GM23338 (cell line): Measurements from ENCODE around the gene TAGLN3. TPM values are rescaled to one million over a fixed set of nuclear protein-coding genes. Genes with fewer than 3 reads are reported as not detected.

Source experiments
- ATAC-seq: fragments of 200-7000 bp; cut with Tn5 transposase; 3 replicates; pipeline ENCODE4 v1.9.1; 2020
- DNase-seq: peaks from one replicate; pipeline ENCODE4 v3.0.0-alpha.2; 2015; ENCODE audit warnings: low spot score
- H2AFZ ChIP-seq: fragments of 200-600 bp; sonication (generic); 2 replicates; pipeline ENCODE4 v1.8.0; 2016; ENCODE audit warnings: antibody characterized with exemption, mild to moderate bottlenecking, moderate library complexity
- H3F3A ChIP-seq: fragments of 200-600 bp; sonication (generic); replicated peaks from 2 replicates; pipeline ENCODE4 v1.8.0; 2017; ENCODE audit warnings: antibody characterized with exemption, mixed run types, low read depth
- H3K27ac ChIP-seq: fragments of 200-600 bp; sonication (generic); 2 replicates; pipeline ENCODE4 v1.6.1; 2016; ENCODE audit warnings: low read depth
- H3K27me3 ChIP-seq: fragments of 200-600 bp; sonication (generic); 2 replicates; pipeline ENCODE4 v1.8.0; 2016; ENCODE audit warnings: mild to moderate bottlenecking, mixed run types, moderate library complexity; ENCODE audit not compliant: insufficient read depth
- H3K36me3 ChIP-seq: fragments of 200-600 bp; sonication (generic); 2 replicates; pipeline ENCODE4 v1.8.0; 2016; ENCODE audit warnings: mild to moderate bottlenecking; ENCODE audit not compliant: insufficient read depth
- H3K4me1 ChIP-seq: fragments of 200-600 bp; sonication (generic); 2 replicates; pipeline ENCODE4 v1.8.0; 2016; ENCODE audit warnings: mild to moderate bottlenecking, moderate library complexity; ENCODE audit not compliant: insufficient read depth
- H3K4me2 ChIP-seq: fragments of 200-600 bp; sonication (generic); 2 replicates; pipeline ENCODE4 v1.7.1; 2017; ENCODE audit warnings: mixed run types
- H3K4me3 ChIP-seq: fragments of 200-600 bp; sonication (generic); 2 replicates; pipeline ENCODE4 v1.6.1; 2016; ENCODE audit warnings: mixed run types
- H3K79me2 ChIP-seq: fragments of 200-600 bp; sonication (generic); replicated peaks from 2 replicates; pipeline ENCODE4 v1.8.0; 2017; ENCODE audit warnings: mild to moderate bottlenecking; ENCODE audit not compliant: insufficient read depth
- H3K9me2 ChIP-seq: fragments of 200-600 bp; sonication (generic); 2 replicates; pipeline ENCODE4 v1.8.0; 2017; ENCODE audit not compliant: insufficient read depth
- H4K20me1 ChIP-seq: fragments of 200-600 bp; sonication (generic); replicated peaks from 2 replicates; pipeline ENCODE4 v1.8.0; 2017; ENCODE audit warnings: mild to moderate bottlenecking; ENCODE audit not compliant: insufficient read depth
- H3K27ac Mint-ChIP-seq: 2 replicates; pipeline ENCODE4 v1.8.0; 2020; ENCODE audit warnings: inconsistent platforms, mild to moderate bottlenecking, moderate library complexity, mixed read lengths
- H3K27me3 Mint-ChIP-seq: 3 replicates; pipeline ENCODE4 v1.8.0; 2022; ENCODE audit warnings: low read depth, mild to moderate bottlenecking, moderate library complexity, mixed read lengths, inconsistent platforms; ENCODE audit not compliant: insufficient read depth, poor library complexity
- H3K36me3 Mint-ChIP-seq: 3 replicates; pipeline ENCODE4 v1.8.0; 2021; ENCODE audit warnings: low read depth, mild to moderate bottlenecking, inconsistent platforms, moderate library complexity, mixed read lengths
- H3K4me1 Mint-ChIP-seq: 3 replicates; pipeline ENCODE4 v1.8.0; 2020; ENCODE audit warnings: mild to moderate bottlenecking, inconsistent platforms, mixed read lengths
- H3K4me3 Mint-ChIP-seq: 3 replicates; pipeline ENCODE4 v1.8.0; 2021; ENCODE audit warnings: moderate library complexity, mild to moderate bottlenecking, inconsistent platforms, mixed read lengths
- H3K9me3 Mint-ChIP-seq: 3 replicates; pipeline ENCODE4 v1.8.0; 2020; ENCODE audit warnings: moderate library complexity, mild to moderate bottlenecking, inconsistent platforms, mixed read lengths
- CREB1 ChIP-seq: fragments of 250-450 bp; sonication (Bioruptor Pico); IDR thresholded peaks from 2 replicates; pipeline ENCODE4 v1.5.0; 2020; ENCODE audit warnings: low read depth, mild to moderate bottlenecking, moderate library complexity
- CTCF ChIP-seq, 2 experiments: fragments of 200-600 bp in 1 of 2; sonication (generic) in 1 of 2; conservative IDR thresholded peaks; 2 replicates each; pipeline versions ENCODE4 v1.5.1 to v1.6.1; 2016 to 2017; ENCODE audit warnings: antibody characterized with exemption in 2 of 2, low read depth in 2 of 2, mild to moderate bottlenecking in 2 of 2, moderate library complexity in 1 of 2
- EZH2 ChIP-seq: fragments of 200-600 bp; sonication (generic); IDR thresholded peaks from one replicate; pipeline ENCODE4 v1.8.0; 2017; ENCODE audit warnings: antibody characterized with exemption, mild to moderate bottlenecking, low read depth; ENCODE audit not compliant: unreplicated experiment
- EZH2phosphoT487 ChIP-seq: fragments of 200-600 bp; sonication (generic); IDR thresholded peaks from one replicate; pipeline ENCODE4 v1.8.1; 2018; ENCODE audit warnings: antibody characterized with exemption; ENCODE audit not compliant: unreplicated experiment
- JUNB ChIP-seq: IDR thresholded peaks from one replicate; pipeline ENCODE4 v1.6.1; 2016; ENCODE audit warnings: antibody characterized with exemption; ENCODE audit not compliant: unreplicated experiment
- NANOG ChIP-seq: IDR thresholded peaks from 2 replicates; pipeline ENCODE4 v1.6.1; 2016; ENCODE audit warnings: antibody characterized with exemption, borderline replicate concordance
- POLR2AphosphoS5 ChIP-seq: IDR thresholded peaks from 2 replicates; pipeline ENCODE4 v1.6.1; 2016; ENCODE audit warnings: antibody characterized with exemption, low read depth
- STAT1 ChIP-seq: IDR thresholded peaks from one replicate; pipeline ENCODE4 v1.6.1; 2016; ENCODE audit warnings: antibody characterized with exemption; ENCODE audit not compliant: unreplicated experiment
- ZNF114 ChIP-seq: fragments of 250-450 bp; sonication (Bioruptor Pico); IDR thresholded peaks from 2 replicates; pipeline ENCODE4 v1.5.0; 2020; ENCODE audit warnings: mild to moderate bottlenecking, moderate library complexity
- ZNF331 ChIP-seq: fragments of 250-450 bp; sonication (Bioruptor Pico); IDR thresholded peaks from 2 replicates; pipeline ENCODE4 v1.5.0; 2020; ENCODE audit warnings: low read depth, mild to moderate bottlenecking, moderate library complexity
- polyA plus RNA-seq: library from polyadenylated mRNA; unstranded; fragments of >200 nt; fragmentation: Nextera tagmentation; extraction: Ambion mirVana; gene quantifications from 2 replicates; pipeline ENCODE4 v1.2.1, GENCODE V29; 2016
- total RNA-seq: library from RNA; depleted of rRNA; stranded (reverse); fragments of >200 nt; shearing (Covaris generic); gene quantifications from 2 replicates; pipeline ENCODE4 v1.2.3, GENCODE V29; 2014
- TF ChIP-seq, protein P1 (sequence below): fragments of 250-450 bp; sonication (Bioruptor Pico); IDR thresholded peaks from 2 replicates; pipeline ENCODE4 v1.5.0; 2020; ENCODE audit warnings: mild to moderate bottlenecking, moderate library complexity
- TF ChIP-seq, protein P2 (sequence below): IDR thresholded peaks from one replicate; pipeline ENCODE4 v1.6.1; 2018; ENCODE audit warnings: antibody characterized with exemption; ENCODE audit not compliant: unreplicated experiment
- TF ChIP-seq, protein P3 (sequence below): IDR thresholded peaks from 2 replicates; pipeline ENCODE4 v1.6.1; 2016; ENCODE audit warnings: antibody characterized with exemption

TAGLN3 gene
- total and polyA plus RNA-seq, 2 experiments from 2014 or later = 6.8 to 12.6 TPM

GRCh38 chr3:111976254-111976653, 22.5 kb upstream of the TAGLN3 start:
- H4K20me1 ChIP-seq = no peaks in the 10 kb centered on the region
- H3K27me3 Mint-ChIP-seq = peaks cover 3% of the 10 kb centered on the region
- H3K9me3 Mint-ChIP-seq = no peaks in the 10 kb centered on the region
- no peaks in the 10 kb centered on the region for H3K36me3 ChIP-seq
- ATAC-seq (no peak), DNase-seq (no peak)
- no peak overlapping the region for H2AFZ ChIP-seq
- H3K4me1 ChIP-seq = 0 out of 2 replicates have a peak, but pooled peaks cover 6% of the 10 kb centered on the region
- H3K4me3 ChIP-seq = no peak overlapping the region
- H3K4me3 Mint-ChIP-seq = no peak overlapping the region
- no peak overlapping the region for H3K27ac ChIP-seq
- no peaks in the 10 kb centered on the region for H3K9me2 ChIP-seq
- TF ChIP-seq, protein P1, sequence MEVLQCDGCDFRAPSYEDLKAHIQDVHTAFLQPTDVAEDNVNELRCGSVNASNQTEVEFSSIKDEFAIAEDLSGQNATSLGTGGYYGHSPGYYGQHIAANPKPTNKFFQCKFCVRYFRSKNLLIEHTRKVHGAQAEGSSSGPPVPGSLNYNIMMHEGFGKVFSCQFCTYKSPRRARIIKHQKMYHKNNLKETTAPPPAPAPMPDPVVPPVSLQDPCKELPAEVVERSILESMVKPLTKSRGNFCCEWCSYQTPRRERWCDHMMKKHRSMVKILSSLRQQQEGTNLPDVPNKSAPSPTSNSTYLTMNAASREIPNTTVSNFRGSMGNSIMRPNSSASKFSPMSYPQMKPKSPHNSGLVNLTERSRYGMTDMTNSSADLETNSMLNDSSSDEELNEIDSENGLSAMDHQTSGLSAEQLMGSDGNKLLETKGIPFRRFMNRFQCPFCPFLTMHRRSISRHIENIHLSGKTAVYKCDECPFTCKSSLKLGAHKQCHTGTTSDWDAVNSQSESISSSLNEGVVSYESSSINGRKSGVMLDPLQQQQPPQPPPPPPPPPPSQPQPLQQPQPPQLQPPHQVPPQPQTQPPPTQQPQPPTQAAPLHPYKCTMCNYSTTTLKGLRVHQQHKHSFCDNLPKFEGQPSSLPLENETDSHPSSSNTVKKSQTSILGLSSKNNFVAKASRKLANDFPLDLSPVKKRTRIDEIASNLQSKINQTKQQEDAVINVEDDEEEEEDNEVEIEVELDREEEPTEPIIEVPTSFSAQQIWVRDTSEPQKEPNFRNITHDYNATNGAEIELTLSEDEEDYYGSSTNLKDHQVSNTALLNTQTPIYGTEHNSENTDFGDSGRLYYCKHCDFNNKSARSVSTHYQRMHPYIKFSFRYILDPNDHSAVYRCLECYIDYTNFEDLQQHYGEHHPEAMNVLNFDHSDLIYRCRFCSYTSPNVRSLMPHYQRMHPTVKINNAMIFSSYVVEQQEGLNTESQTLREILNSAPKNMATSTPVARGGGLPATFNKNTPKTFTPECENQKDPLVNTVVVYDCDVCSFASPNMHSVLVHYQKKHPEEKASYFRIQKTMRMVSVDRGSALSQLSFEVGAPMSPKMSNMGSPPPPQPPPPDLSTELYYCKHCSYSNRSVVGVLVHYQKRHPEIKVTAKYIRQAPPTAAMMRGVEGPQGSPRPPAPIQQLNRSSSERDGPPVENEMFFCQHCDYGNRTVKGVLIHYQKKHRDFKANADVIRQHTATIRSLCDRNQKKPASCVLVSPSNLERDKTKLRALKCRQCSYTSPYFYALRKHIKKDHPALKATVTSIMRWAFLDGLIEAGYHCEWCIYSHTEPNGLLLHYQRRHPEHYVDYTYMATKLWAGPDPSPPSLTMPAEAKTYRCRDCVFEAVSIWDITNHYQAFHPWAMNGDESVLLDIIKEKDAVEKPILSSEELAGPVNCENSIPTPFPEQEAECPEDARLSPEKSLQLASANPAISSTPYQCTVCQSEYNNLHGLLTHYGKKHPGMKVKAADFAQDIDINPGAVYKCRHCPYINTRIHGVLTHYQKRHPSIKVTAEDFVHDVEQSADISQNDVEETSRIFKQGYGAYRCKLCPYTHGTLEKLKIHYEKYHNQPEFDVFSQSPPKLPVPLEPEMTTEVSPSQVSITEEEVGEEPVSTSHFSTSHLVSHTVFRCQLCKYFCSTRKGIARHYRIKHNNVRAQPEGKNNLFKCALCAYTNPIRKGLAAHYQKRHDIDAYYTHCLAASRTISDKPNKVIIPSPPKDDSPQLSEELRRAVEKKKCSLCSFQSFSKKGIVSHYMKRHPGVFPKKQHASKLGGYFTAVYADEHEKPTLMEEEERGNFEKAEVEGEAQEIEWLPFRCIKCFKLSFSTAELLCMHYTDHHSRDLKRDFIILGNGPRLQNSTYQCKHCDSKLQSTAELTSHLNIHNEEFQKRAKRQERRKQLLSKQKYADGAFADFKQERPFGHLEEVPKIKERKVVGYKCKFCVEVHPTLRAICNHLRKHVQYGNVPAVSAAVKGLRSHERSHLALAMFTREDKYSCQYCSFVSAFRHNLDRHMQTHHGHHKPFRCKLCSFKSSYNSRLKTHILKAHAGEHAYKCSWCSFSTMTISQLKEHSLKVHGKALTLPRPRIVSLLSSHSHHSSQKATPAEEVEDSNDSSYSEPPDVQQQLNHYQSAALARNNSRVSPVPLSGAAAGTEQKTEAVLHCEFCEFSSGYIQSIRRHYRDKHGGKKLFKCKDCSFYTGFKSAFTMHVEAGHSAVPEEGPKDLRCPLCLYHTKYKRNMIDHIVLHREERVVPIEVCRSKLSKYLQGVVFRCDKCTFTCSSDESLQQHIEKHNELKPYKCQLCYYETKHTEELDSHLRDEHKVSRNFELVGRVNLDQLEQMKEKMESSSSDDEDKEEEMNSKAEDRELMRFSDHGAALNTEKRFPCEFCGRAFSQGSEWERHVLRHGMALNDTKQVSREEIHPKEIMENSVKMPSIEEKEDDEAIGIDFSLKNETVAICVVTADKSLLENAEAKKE (CRISPR knock-in tag) = no peak
- TF ChIP-seq EZH2phosphoT487 (no peak), POLR2AphosphoS5 (no peak), NANOG (no peak), CTCF (conservative IDR thresholded peaks at IDR 0.05; ENCODE audit: low read depth in 2 of 2) (no peak), EZH2 (no peak), CREB1 (CRISPR knock-in tag) (no peak), ZNF331 (CRISPR knock-in tag) (no peak), ZNF114 (no peak), STAT1 (no peak), JUNB (no peak)
- TF ChIP-seq, protein P2, sequence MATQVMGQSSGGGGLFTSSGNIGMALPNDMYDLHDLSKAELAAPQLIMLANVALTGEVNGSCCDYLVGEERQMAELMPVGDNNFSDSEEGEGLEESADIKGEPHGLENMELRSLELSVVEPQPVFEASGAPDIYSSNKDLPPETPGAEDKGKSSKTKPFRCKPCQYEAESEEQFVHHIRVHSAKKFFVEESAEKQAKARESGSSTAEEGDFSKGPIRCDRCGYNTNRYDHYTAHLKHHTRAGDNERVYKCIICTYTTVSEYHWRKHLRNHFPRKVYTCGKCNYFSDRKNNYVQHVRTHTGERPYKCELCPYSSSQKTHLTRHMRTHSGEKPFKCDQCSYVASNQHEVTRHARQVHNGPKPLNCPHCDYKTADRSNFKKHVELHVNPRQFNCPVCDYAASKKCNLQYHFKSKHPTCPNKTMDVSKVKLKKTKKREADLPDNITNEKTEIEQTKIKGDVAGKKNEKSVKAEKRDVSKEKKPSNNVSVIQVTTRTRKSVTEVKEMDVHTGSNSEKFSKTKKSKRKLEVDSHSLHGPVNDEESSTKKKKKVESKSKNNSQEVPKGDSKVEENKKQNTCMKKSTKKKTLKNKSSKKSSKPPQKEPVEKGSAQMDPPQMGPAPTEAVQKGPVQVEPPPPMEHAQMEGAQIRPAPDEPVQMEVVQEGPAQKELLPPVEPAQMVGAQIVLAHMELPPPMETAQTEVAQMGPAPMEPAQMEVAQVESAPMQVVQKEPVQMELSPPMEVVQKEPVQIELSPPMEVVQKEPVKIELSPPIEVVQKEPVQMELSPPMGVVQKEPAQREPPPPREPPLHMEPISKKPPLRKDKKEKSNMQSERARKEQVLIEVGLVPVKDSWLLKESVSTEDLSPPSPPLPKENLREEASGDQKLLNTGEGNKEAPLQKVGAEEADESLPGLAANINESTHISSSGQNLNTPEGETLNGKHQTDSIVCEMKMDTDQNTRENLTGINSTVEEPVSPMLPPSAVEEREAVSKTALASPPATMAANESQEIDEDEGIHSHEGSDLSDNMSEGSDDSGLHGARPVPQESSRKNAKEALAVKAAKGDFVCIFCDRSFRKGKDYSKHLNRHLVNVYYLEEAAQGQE = no peak
- TF ChIP-seq, protein P3, sequence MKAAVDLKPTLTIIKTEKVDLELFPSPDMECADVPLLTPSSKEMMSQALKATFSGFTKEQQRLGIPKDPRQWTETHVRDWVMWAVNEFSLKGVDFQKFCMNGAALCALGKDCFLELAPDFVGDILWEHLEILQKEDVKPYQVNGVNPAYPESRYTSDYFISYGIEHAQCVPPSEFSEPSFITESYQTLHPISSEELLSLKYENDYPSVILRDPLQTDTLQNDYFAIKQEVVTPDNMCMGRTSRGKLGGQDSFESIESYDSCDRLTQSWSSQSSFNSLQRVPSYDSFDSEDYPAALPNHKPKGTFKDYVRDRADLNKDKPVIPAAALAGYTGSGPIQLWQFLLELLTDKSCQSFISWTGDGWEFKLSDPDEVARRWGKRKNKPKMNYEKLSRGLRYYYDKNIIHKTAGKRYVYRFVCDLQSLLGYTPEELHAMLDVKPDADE = no peak
- no peak overlapping the region for H3K4me2 ChIP-seq
- no peaks in the 10 kb centered on the region for H3K36me3 Mint-ChIP-seq
- H3K27ac Mint-ChIP-seq = no peak overlapping the region
- peaks cover 17% of the 10 kb centered on the region for H3K79me2 ChIP-seq
- peaks cover 10% of the 10 kb centered on the region; the same call in 2 of the 3 replicates for H3K4me1 Mint-ChIP-seq
- H3K27me3 ChIP-seq = no peaks in the 10 kb centered on the region
- no peaks in the 10 kb centered on the region for H3F3A ChIP-seq
